ENCODE data around the gene HECTD3.
A peak's percentile ranks its signal among the peaks of the same experiment; 100 is the strongest.
"Not testable (repeated sequence)": the region's sequence is repeated elsewhere in the genome, so short reads cannot be mapped to it uniquely, and the experiment has no call there.

The HECTD3 gene

DNA sequence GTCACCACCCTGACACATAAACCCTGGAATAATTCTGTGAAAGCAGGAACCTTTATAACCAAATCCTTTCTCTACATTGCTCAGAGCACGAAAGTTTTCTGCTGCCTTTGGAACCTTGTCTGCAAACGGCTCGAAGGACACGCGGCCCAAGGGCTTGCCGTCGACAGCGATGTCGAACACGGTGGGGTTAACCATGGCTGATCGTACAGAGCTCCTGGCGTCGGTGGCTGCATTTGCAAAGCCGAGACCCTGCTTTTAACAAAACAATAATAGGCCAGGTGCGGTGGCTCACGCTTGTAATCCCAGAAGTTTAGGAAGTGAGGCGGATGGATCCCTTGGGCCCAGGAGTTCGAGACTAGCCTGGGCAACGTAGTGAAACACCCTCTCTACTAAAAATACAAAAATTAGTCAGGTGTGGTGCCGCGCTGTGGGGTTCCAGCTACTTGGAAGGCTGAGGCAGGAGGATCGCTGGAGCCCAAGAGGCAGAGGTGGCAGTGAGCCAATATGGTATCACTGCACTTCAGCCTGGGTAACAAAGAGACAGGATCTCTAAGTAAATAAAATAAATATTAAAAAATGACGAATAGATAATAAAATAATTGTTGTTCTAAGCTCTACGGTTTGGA is 22.5 kb downstream of the HECTD3 start:
- Mint-ChIP-seq H3K27me3 (ENCODE audit: low read depth) (no peaks in the 10 kb centered on the region), H3K4me3 (peak overlapping the region; percentile 24), H3K36me3 (ENCODE audit: low read depth) (peaks cover 4% of the 10 kb centered on the region), H3K27ac (no peak overlapping the region), H3K4me1 (ENCODE audit: low read depth) (peaks cover 15% of the 10 kb centered on the region), H3K9me3 (no peaks in the 10 kb centered on the region)
- no peak for DNase-seq (ENCODE audit: low spot score)

- Mint-ChIP-seq H3K4me1 (ENCODE audit: low read depth) (peaks cover 22% of the 10 kb centered on the region), H3K27ac (peak overlapping the region; percentile 90), H3K9me3 (no peaks in the 10 kb centered on the region), H3K27me3 (ENCODE audit: low read depth) (no peaks in the 10 kb centered on the region), H3K36me3 (ENCODE audit: low read depth) (peaks cover 6% of the 10 kb centered on the region), H3K4me3 (peak overlapping the region; percentile 97)
- DNase-seq (ENCODE audit: low spot score), result no peak
These were observed 25.3 kb downstream of the HECTD3 start for GRCh38 chr1:44985747-44986359.

- Mint-ChIP-seq H3K9me3 (peaks cover 11% of the 10 kb centered on the region), H3K36me3 (ENCODE audit: low read depth) (peaks cover 46% of the 10 kb centered on the region)
- H3K4me3 Mint-ChIP-seq; H3K27ac Mint-ChIP-seq; H3K27me3 Mint-ChIP-seq (ENCODE audit: low read depth); H3K4me1 Mint-ChIP-seq (ENCODE audit: low read depth); DNase-seq (ENCODE audit: low spot score): not testable (repeated sequence)
These were observed 33.8 kb downstream of the HECTD3 start for GRCh38 chr1:44977372-44977771.

- peaks cover 5% of the 10 kb centered on the region for H3K4me1 Mint-ChIP-seq (ENCODE audit: low read depth)
- no peak for DNase-seq (ENCODE audit: low spot score)
- no peak overlapping the region for H3K27ac Mint-ChIP-seq
- peaks cover 11% of the 10 kb centered on the region for H3K9me3 Mint-ChIP-seq
- no peaks in the 10 kb centered on the region for H3K27me3 Mint-ChIP-seq (ENCODE audit: low read depth)
- peaks cover 48% of the 10 kb centered on the region for H3K36me3 Mint-ChIP-seq (ENCODE audit: low read depth)
- no peak overlapping the region for H3K4me3 Mint-ChIP-seq
These were observed 34.9 kb downstream of the HECTD3 start for GRCh38 chr1:44976252-44976651.

GRCh38 chr1:44973645-44974044 is 37.5 kb downstream of the HECTD3 start:
- Mint-ChIP-seq H3K36me3 (ENCODE audit: low read depth) (peaks cover 42% of the 10 kb centered on the region), H3K27ac (no peak overlapping the region)
- no peak for DNase-seq (ENCODE audit: low spot score)

GRCh38 chr1:44970317-44970716 is 40.8 kb downstream of the HECTD3 start:
- DNase-seq (ENCODE audit: low spot score), result no peak
- Mint-ChIP-seq H3K36me3 (ENCODE audit: low read depth) (peaks cover 14% of the 10 kb centered on the region), H3K27me3 (ENCODE audit: low read depth) (no peaks in the 10 kb centered on the region), H3K4me1 (ENCODE audit: low read depth) (peaks cover 5% of the 10 kb centered on the region), H3K4me3 (no peak overlapping the region), H3K9me3 (no peaks in the 10 kb centered on the region), H3K27ac (no peak overlapping the region)

More at GRCh38 chr1:44973645-44974044, 37.5 kb downstream of the HECTD3 start:
- peaks cover 5% of the 10 kb centered on the region for H3K4me1 Mint-ChIP-seq (ENCODE audit: low read depth)
- H3K27me3 Mint-ChIP-seq (ENCODE audit: low read depth), result no peaks in the 10 kb centered on the region
- peaks cover 11% of the 10 kb centered on the region for H3K9me3 Mint-ChIP-seq
- H3K4me3 Mint-ChIP-seq, result no peak overlapping the region

GRCh38 chr1:44964396-44964795 is 46.7 kb downstream of the HECTD3 start:
- DNase-seq (ENCODE audit: low spot score), result no peak
- Mint-ChIP-seq H3K27me3 (ENCODE audit: low read depth) (no peaks in the 10 kb centered on the region), H3K4me1 (ENCODE audit: low read depth) (no peaks in the 10 kb centered on the region), H3K27ac (no peak overlapping the region), H3K9me3 (no peaks in the 10 kb centered on the region), H3K4me3 (no peak overlapping the region), H3K36me3 (ENCODE audit: low read depth) (peaks cover 7% of the 10 kb centered on the region)

DNA sequence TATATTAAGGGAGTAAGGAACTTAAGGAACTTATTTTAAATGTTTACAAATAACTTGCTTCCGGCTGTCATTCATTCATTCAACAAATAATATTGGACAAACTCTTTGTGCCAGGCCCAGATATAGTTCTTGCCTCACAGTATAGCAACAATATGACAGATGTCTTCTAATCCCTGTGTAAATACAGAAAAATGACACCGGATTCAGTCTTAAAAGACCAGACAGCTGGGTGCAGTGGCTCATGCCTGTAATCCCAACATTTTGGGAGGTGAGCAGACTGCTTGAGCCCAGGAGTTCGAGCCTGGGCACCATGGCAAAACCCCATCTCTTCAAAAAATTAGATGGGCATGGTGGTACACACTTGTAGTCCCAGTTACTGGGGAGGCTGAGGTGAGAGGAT is 48.4 kb downstream of the HECTD3 start:
- no peak for DNase-seq (ENCODE audit: low spot score)
- peaks cover 4% of the 10 kb centered on the region for H3K36me3 Mint-ChIP-seq (ENCODE audit: low read depth)
- no peak overlapping the region for H3K4me3 Mint-ChIP-seq
- H3K9me3 Mint-ChIP-seq, result no peaks in the 10 kb centered on the region
- no peaks in the 10 kb centered on the region for H3K27me3 Mint-ChIP-seq (ENCODE audit: low read depth)
- H3K27ac Mint-ChIP-seq, result no peak overlapping the region
- H3K4me1 Mint-ChIP-seq (ENCODE audit: low read depth), result no peaks in the 10 kb centered on the region

DNA sequence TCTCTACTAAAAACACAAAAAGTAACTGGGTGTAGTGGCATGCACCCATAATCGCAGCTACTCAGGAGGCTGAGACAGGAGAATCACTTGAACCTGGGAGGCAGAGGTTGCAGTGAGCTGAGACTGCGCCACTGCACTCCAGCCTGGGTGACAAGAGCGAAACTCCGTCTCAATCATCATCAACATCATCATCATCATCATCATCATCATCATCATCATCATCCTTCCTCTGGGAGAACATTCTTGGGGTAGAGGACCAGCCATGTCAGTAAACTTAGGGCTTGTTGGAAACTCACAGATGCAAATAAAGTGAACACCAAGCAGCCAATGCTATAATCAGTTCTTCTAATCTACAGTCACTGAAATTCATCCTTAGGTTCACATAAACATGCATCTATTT is 49.1 kb downstream of the HECTD3 start:
- H3K4me3 Mint-ChIP-seq, result not testable (repeated sequence)

GRCh38 chr1:44957566-44957965 is 53.6 kb downstream of the HECTD3 start:
- H3K9me3 Mint-ChIP-seq; H3K27me3 Mint-ChIP-seq (ENCODE audit: low read depth); H3K4me3 Mint-ChIP-seq; H3K4me1 Mint-ChIP-seq (ENCODE audit: low read depth); DNase-seq (ENCODE audit: low spot score); H3K27ac Mint-ChIP-seq: not testable (repeated sequence)
- peaks cover 20% of the 10 kb centered on the region for H3K36me3 Mint-ChIP-seq (ENCODE audit: low read depth)

More for the DNA sequence above, 49.1 kb downstream of the HECTD3 start:
- not testable (repeated sequence) for DNase-seq (ENCODE audit: low spot score); H3K4me1 Mint-ChIP-seq (ENCODE audit: low read depth); H3K36me3 Mint-ChIP-seq (ENCODE audit: low read depth); H3K27ac Mint-ChIP-seq; H3K27me3 Mint-ChIP-seq (ENCODE audit: low read depth); H3K9me3 Mint-ChIP-seq

- not testable (repeated sequence) for H3K4me3 Mint-ChIP-seq; H3K9me3 Mint-ChIP-seq; H3K27ac Mint-ChIP-seq; H3K4me1 Mint-ChIP-seq (ENCODE audit: low read depth); H3K27me3 Mint-ChIP-seq (ENCODE audit: low read depth); DNase-seq (ENCODE audit: low spot score)
- H3K36me3 Mint-ChIP-seq (ENCODE audit: low read depth), result peaks cover 18% of the 10 kb centered on the region
These were observed 55.0 kb downstream of the HECTD3 start for GRCh38 chr1:44956077-44956476.

Data from T-helper 2 cell treated with Interferon-gamma antibody and Interleukin-4, amounts not matched to agents 5 μg/mL and 100 μg/mL, for 36 hours (primary cell).